ENCODE data around the gene IQSEC3.
"Not testable (repeated sequence)": the region's sequence is repeated elsewhere in the genome, so short reads cannot be mapped to it uniquely, and the experiment has no call there.

IQSEC3 gene

GRCh38 chr12:77101-77719 lies 10.6 kb downstream of the IQSEC3 start:
- H4K20me1 ChIP-seq (ENCODE audit: insufficient read depth, low read length); H2AFZ ChIP-seq (ENCODE audit: low read length); H3K79me2 ChIP-seq (ENCODE audit: low read length); H3F3A ChIP-seq (ENCODE audit: insufficient read depth, low read length); H3K36me3 ChIP-seq (replicated peaks; ENCODE audit: insufficient read depth, low read length); H3K4me1 ChIP-seq (ENCODE audit: low read length); H3K9ac ChIP-seq (ENCODE audit: low read length); H3K9me3 ChIP-seq (replicated peaks; ENCODE audit: insufficient read depth, low read length); H3K4me2 ChIP-seq (ENCODE audit: low read depth, low read length); H3K27ac ChIP-seq (ENCODE audit: low read length); DNase-seq; H3K4me3 ChIP-seq (ENCODE audit: low read length); H3K9me2 ChIP-seq (replicated peaks; ENCODE audit: insufficient read depth, low read length): not testable (repeated sequence)
- H3K27me3 ChIP-seq (replicated peaks; ENCODE audit: insufficient read depth, low read length): peaks cover 47% of the 10 kb centered on the region

GRCh38 chr12:77769-78383 lies 11.3 kb downstream of the IQSEC3 start:
- H3K9me3 ChIP-seq (replicated peaks; ENCODE audit: insufficient read depth, low read length); H3F3A ChIP-seq (ENCODE audit: insufficient read depth, low read length); H3K27ac ChIP-seq (ENCODE audit: low read length); H3K4me1 ChIP-seq (ENCODE audit: low read length); DNase-seq; H3K79me2 ChIP-seq (ENCODE audit: low read length); H3K36me3 ChIP-seq (replicated peaks; ENCODE audit: insufficient read depth, low read length); H3K9me2 ChIP-seq (replicated peaks; ENCODE audit: insufficient read depth, low read length); H3K4me3 ChIP-seq (ENCODE audit: low read length); H2AFZ ChIP-seq (ENCODE audit: low read length); H3K9ac ChIP-seq (ENCODE audit: low read length); H3K4me2 ChIP-seq (ENCODE audit: low read depth, low read length); H4K20me1 ChIP-seq (ENCODE audit: insufficient read depth, low read length): not testable (repeated sequence)
- H3K27me3 ChIP-seq (replicated peaks; ENCODE audit: insufficient read depth, low read length): peaks cover 53% of the 10 kb centered on the region

- H2AFZ ChIP-seq (ENCODE audit: low read length): no peak overlapping the region
- no peak for TF ChIP-seq EZH2 (optimal IDR thresholded peaks at IDR 0.05; ENCODE audit: low read depth, low read length)
- no peak for TF ChIP-seq CTCF (IDR thresholded peaks at IDR 0.05; ENCODE audit: low read length)
- TF ChIP-seq EZH2phosphoT487 (IDR thresholded peaks at IDR 0.05; ENCODE audit: low read length): no peak
- peaks cover 62% of the 10 kb centered on the region for H3K27me3 ChIP-seq (replicated peaks; ENCODE audit: insufficient read depth, low read length)
- DNase-seq: no peak
- no peaks in the 10 kb centered on the region for H3F3A ChIP-seq (ENCODE audit: insufficient read depth, low read length)
- H3K27ac ChIP-seq (ENCODE audit: low read length): no peak overlapping the region
- no peak overlapping the region for H3K4me3 ChIP-seq (ENCODE audit: low read length)
- no peaks in the 10 kb centered on the region for H3K79me2 ChIP-seq (ENCODE audit: low read length)
- no peak overlapping the region for H3K9ac ChIP-seq (ENCODE audit: low read length)
- no peaks in the 10 kb centered on the region for H3K9me3 ChIP-seq (replicated peaks; ENCODE audit: insufficient read depth, low read length)
- H3K36me3 ChIP-seq (replicated peaks; ENCODE audit: insufficient read depth, low read length): no peaks in the 10 kb centered on the region
- H4K20me1 ChIP-seq (ENCODE audit: insufficient read depth, low read length): no peaks in the 10 kb centered on the region
- H3K9me2 ChIP-seq (replicated peaks; ENCODE audit: insufficient read depth, low read length): no peaks in the 10 kb centered on the region
- no peaks in the 10 kb centered on the region for H3K4me1 ChIP-seq (ENCODE audit: low read length)
- no peak overlapping the region for H3K4me2 ChIP-seq (ENCODE audit: low read depth, low read length)
Observed at GRCh38 chr12:78981-79380, 12.4 kb downstream of the IQSEC3 start.

- Histone ChIP-seq H3F3A (ENCODE audit: insufficient read depth, low read length) (no peaks in the 10 kb centered on the region), H3K4me3 (ENCODE audit: low read length) (no peak overlapping the region), H3K4me1 (ENCODE audit: low read length) (no peaks in the 10 kb centered on the region), H3K36me3 (replicated peaks; ENCODE audit: insufficient read depth, low read length) (no peaks in the 10 kb centered on the region), H3K27ac (ENCODE audit: low read length) (no peak overlapping the region), H3K9me3 (replicated peaks; ENCODE audit: insufficient read depth, low read length) (no peaks in the 10 kb centered on the region), H3K9me2 (replicated peaks; ENCODE audit: insufficient read depth, low read length) (no peaks in the 10 kb centered on the region), H3K79me2 (ENCODE audit: low read length) (no peaks in the 10 kb centered on the region), H2AFZ (ENCODE audit: low read length) (no peak overlapping the region), H3K4me2 (ENCODE audit: low read depth, low read length) (no peak overlapping the region), H3K27me3 (replicated peaks; ENCODE audit: insufficient read depth, low read length) (peaks cover 55% of the 10 kb centered on the region), H4K20me1 (ENCODE audit: insufficient read depth, low read length) (no peaks in the 10 kb centered on the region), H3K9ac (ENCODE audit: low read length) (no peak overlapping the region)
- TF ChIP-seq EZH2 (optimal IDR thresholded peaks at IDR 0.05; ENCODE audit: low read depth, low read length): no peak
- TF ChIP-seq EZH2phosphoT487 (IDR thresholded peaks at IDR 0.05; ENCODE audit: low read length): no peak
- TF ChIP-seq CTCF (IDR thresholded peaks at IDR 0.05; ENCODE audit: low read length): no peak
- DNase-seq: no peak
Observed at GRCh38 chr12:80681-81190, 14.2 kb downstream of the IQSEC3 start.
